ENCODE data around the gene NRXN3. TPM values are rescaled to one million over a fixed set of nuclear protein-coding genes. Genes with fewer than 3 reads are reported as not detected.

NRXN3 gene
- total RNA-seq: 20.3 TPM

DNA sequence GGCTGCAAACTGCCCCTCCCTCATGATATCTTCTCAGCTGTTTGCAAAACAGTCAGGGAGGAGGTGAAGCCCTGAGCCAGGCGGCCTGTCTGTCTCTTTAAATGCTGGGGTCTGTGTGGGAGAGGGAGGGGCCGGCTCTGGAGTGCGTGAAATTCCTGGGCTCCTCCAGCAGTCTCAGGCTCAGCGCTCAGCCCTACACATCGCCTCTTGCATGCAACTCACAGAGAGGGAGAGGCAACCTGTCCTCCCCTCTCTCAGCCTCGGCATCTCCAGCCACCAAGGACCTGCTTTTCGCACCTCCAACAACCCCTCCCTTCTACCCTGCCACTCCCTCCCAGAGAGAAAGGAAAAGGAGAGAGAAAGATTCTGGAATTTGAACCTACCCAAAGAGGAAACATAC lies at the start of gene NRXN3:
NRXN3 (plus strand) TSS at position 171 of the 400 bp plus-strand sequence. CDS start 72,721 bp downstream, outside the sequence.
- no peak for DNase-seq (ENCODE audit: low spot score)

DNA sequence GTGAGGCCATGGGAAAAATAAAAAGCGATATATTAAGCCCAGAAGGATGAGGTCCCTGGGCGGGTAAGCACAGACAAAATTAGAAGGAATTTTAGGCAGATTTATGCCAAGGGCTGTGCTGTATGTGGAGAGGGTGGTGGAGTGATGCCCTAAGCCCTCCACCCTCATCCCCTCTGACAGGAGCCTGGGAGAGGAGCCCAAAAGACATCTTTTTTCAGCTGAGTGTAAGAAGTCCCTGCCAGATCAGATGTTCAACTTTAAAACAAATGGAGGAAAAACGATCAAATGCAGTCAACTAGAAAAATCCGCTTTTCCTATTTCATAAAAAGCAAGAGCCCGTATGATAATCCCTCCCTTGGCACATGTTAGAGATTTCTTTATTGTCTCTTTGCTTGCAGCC lies 47.7 kb upstream of the NRXN3 start:
- DNase-seq (ENCODE audit: low spot score): no peak

GRCh38 chr14:78123650-78124253 lies 46.4 kb upstream of the NRXN3 start:
- DNase-seq (ENCODE audit: low spot score): no peak

GRCh38 chr14:78127961-78128360 lies 42.2 kb upstream of the NRXN3 start:
- no peak for DNase-seq (ENCODE audit: low spot score)

GRCh38 chr14:78129375-78129774 lies 40.8 kb upstream of the NRXN3 start:
- no peak for DNase-seq (ENCODE audit: low spot score)

DNA sequence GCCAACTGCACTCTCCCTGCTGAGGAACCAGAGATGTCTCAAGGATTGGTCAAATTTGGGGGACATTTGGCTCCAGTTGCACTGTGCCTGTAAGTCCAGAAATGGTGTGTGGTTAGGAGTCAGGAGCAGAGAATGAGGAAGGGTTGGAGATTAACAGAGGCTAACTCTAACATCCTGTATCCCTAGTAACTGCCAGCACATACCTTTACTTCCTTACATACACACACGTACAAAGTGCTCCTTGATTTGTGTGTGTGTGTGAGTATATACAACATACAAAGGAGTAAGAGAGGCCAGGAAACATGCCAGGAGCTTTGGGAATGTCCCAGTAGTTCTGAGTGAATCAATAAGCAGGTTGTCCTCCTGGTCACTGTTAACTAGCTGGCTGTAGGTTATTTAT lies 39.8 kb upstream of the NRXN3 start:
- no peak for DNase-seq (ENCODE audit: low spot score)

- DNase-seq (ENCODE audit: low spot score): no peak
These were observed 39.0 kb upstream of the NRXN3 start for GRCh38 chr14:78131201-78131600.

DNA sequence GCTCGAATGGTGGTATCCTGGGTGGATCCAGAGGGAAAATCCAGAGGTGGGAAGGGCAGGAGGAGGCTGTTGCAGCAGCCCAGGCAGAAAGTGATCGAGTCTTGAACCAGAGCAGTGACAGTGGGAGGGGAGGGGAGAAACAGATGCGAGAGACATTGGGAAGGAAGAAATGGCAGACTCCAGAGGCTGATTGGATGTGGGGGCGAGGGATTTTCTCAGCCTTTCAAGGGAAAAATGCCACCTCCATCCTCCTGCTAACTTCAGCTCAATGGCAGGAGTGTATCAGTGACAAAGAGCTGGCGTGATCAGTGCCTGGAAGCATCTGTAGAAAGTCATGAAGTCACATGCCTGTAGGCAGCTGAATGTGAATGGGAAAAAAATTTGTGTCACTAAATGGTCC lies 38.6 kb upstream of the NRXN3 start:
- DNase-seq (ENCODE audit: low spot score): no peak

DNA sequence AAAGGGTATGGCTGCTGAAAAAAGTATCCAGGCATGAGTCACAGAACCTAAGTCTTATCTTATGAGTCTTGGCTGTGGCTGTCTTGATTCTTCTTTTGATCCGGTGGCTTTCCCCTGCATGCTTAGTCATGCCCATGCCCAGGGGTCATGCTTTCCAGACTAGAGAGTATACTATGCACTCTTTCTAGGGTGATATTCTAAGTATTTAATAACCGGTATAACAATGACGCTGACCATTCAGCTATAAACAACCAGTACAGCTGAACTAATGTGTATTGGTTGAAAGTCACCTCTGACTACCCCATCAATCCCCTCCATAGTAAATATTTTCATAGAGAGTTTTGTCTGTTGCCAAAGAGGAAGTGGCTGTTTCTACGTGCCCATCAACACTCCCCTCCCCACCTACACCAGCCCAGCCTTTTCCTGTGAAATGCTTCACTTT lies 34.7 kb upstream of the NRXN3 start:
- no peak for DNase-seq (ENCODE audit: low spot score)

DNA sequence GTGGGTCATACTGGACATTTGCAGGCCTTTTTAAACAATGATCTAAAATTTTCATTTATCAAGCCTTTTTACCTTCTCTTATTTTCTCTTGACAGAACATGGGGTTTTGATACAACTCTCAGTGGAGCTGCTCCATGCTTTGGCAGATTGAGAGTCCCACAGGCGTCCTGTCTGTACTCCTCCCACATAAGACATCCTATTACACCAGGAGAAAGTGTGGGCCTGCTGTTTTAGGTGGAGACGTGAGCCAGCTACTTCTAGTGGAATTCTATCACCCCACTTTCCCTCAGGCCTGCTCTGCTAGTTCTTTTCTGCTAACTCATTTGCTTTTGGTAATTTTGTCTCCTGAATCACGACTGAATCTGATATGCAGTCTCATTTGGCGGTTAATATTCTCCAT lies 33.5 kb upstream of the NRXN3 start:
- DNase-seq (ENCODE audit: low spot score): no peak

- DNase-seq (ENCODE audit: low spot score): no peak
These were observed 28.6 kb upstream of the NRXN3 start for GRCh38 chr14:78141590-78141989.

DNA sequence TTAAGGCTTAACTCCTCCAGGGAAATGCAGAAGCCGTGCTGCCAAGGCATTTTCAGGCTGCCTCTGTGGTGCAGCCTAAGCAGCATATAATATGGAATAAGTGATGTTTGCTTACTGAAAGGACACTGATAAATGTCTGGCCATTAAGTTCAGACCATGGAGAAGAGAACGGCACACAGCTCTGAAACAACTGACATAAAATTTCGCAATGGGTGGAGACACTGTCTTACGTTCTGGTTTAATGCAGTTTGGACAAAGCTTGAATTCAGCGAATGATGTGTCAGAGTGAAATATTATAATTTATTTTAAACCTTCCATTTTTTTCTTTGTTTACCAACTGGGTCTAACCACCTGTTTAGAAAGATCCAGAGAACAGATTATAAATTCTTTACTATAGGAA lies 27.2 kb upstream of the NRXN3 start:
- DNase-seq (ENCODE audit: low spot score): no peak

GRCh38 chr14:78143489-78144145 lies 26.6 kb upstream of the NRXN3 start:
- no peak for DNase-seq (ENCODE audit: low spot score)

DNA sequence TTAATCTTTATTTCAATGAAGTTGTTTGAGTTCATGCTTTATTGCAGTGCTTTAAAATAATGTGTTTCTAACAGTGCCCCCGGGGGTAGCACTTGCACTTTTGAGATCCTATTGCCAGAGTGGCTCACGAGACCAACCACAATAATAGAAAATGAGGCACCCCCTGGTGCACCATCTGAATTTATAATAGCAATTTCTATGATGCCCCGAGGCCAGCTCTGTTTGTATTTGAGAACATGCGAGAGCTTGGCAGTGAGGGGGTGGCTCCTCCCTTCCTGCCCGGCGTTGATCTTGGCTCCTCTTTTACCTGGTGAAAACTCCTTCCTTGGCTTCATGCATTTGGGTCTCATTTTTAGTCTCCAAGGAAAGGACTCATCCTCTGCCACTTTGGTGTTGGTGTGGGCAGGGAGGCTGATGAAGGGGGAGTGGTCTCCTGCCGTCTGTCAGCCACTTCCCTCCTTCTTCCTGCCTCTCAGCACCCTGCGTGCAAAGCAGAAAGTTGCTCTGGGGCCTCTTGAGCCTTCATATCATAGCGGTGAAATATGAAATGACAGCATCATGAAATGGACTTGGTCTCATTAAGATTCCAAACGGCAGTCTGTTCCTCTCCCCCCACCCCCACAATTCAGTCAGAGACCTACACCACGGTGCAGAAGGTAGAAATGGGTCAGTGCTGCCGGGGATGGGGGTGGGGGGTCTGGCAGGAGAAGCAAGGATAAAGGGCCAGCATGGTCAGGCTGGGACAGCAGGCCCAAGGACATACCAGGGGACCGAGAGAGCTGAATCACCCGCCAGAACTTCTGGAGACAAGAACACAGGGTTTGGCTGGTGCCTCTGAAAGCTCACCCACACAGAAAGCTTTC lies 17.7 kb upstream of the NRXN3 start:
- DNase-seq (ENCODE audit: low spot score): no peak

DNA sequence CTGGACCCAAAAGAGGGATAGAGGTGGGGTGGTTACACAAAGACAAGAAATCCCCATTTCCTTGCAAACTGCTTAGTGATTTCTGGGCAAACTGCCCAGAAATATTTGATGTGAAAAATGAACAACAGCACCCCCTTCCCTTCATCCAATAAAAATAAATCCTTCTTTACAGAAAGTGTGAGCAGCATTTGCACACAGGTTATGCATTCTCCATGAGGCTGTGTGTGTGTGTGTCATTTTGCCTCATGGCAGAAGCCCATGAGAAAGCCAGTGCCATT lies 17.2 kb upstream of the NRXN3 start:
- DNase-seq (ENCODE audit: low spot score): no peak

- DNase-seq (ENCODE audit: low spot score): no peak
These were observed 15.3 kb upstream of the NRXN3 start for GRCh38 chr14:78154827-78155226.

GRCh38 chr14:78156196-78156595 lies 14.0 kb upstream of the NRXN3 start:
- no peak for DNase-seq (ENCODE audit: low spot score)

DNA sequence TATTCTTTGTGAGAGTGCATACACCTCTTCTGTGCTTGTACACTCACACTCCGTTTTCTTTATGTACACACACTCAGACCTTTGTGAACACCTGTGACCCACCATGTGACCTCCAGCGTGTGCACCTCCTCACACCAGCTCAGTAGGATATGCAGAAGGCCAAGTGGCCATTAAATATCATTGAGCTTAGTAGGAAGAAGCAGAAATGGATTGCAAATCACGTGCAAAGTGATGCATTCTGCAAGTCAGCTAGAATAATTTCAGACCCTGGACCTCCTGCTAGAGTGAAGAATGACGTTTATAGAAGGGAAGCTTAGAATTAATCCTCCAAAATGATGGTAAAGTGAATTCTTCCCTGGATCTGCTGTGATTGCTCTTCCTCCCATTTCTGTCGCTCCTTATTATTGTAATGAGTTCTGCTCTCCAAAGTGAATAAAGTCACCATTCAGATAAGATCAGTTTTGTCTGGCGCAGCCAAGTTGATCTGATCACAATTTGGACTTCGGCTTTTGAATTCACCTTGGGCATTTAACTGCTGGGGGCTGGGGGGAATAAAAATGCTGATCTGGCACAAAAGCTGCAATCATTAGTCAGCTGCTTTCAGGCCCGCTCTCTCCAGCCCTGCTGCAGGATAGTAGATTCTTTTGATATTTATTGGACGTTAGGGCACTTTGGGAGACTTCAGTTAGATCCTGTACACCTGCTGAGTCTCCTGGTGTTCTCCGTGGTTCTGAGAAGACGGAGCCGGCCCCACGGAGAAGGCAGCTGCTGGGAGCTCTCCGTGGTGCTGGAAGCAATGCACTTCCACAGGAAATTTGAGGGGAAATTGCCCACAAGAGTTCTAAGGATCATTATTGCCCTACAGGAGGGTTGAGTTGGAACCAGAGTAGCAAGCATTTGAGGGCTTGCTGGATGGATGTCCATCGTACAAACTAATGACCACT lies 12.4 kb upstream of the NRXN3 start:
- peak; percentile 37 for DNase-seq (ENCODE audit: low spot score)

- DNase-seq (ENCODE audit: low spot score): no peak
These were observed 8.0 kb upstream of the NRXN3 start for GRCh38 chr14:78162202-78162601.

GRCh38 chr14:78164226-78164853 lies 5.8 kb upstream of the NRXN3 start:
- DNase-seq (ENCODE audit: low spot score): no peak

- no peak for DNase-seq (ENCODE audit: low spot score)
These were observed 2.3 kb downstream of the NRXN3 start for GRCh38 chr14:78172428-78172827.
